AG04450 (cell line): ENCODE measurements around the gene NCOA7. TPM values are rescaled to one million over a fixed set of nuclear protein-coding genes. Genes with fewer than 3 reads are reported as not detected.

Experiments used
- CTCF ChIA-PET: fragments of 300-600, 350-600 bp; formaldehyde crosslinking; extraction: SDS; loops from one replicate; lab custom pipeline; 2022; ENCODE audit warnings: antibody characterized with exemption, inconsistent platforms; lab: Charles Lee
- POLR2A ChIA-PET: fragments of 350-600 bp; formaldehyde crosslinking; extraction: SDS; loops from one replicate; lab custom pipeline; 2021; ENCODE audit warnings: antibody characterized with exemption, inconsistent platforms; lab: Yijun Ruan, JAX
- DNase-seq: peaks from one replicate; pipeline ENCODE4 v3.0.0-alpha.2; 2011; ENCODE audit warnings: low read depth, low spot score
- H3K27ac ChIP-seq: one replicate; pipeline ENCODE4 v1.5.1; 2012; ENCODE audit warnings: low read depth, low read length, control low read depth
- H3K27me3 ChIP-seq: one replicate; pipeline ENCODE4 v1.6.0; 2012; ENCODE audit warnings: low read length; ENCODE audit not compliant: control insufficient read depth, insufficient read depth
- H3K4me3 ChIP-seq: 2 replicates; pipeline ENCODE4 v1.5.1; 2011; ENCODE audit warnings: mild to moderate bottlenecking, low read depth, low read length, control low read depth
- H3K9me3 ChIP-seq: 2 replicates; pipeline ENCODE4 v1.5.1; 2012; ENCODE audit warnings: low read length; ENCODE audit not compliant: control insufficient read depth, insufficient read depth
- polyA plus RNA-seq: library from polyadenylated mRNA; depleted of rRNA; stranded (reverse); fragments of >200 nt; gene quantifications from 2 replicates; pipeline ENCODE4 v1.2.3, GENCODE V29; 2011
- TF ChIP-seq, protein P1 (sequence below): IDR thresholded peaks from 2 replicates; pipeline ENCODE4 v1.5.1; 2011; ENCODE audit warnings: low read depth, low read length, control low read depth, inconsistent platforms

Gene NCOA7
- polyA plus RNA-seq, 1 experiment, result 21.5 TPM

DNA sequence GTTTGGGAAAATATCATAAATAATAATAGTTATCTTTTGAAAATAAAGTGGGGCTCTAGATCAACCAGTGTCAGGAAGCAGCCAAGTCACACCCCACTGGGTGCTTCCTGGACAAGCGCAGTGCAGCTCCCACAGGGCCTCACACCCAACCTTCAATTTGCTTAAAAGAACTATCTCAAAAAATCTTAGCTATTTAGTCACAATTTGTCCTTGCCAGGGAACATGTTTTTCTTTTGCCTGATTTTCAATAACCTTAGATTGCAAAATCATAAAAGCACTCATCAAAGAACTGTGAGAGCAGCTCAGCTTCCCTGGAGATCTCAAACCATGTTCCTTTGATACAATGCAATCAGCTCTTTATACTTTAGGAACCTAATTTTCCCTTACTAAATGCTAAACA is 1.6 kb upstream of the NCOA7 start:
- Histone ChIP-seq H3K4me3 (no peak overlapping the region), H3K27ac (no peak overlapping the region), H3K9me3 (no peaks in the 10 kb centered on the region), H3K27me3 (no peaks in the 10 kb centered on the region)
- ChIA-PET CTCF (interaction anchor here (0.7 to 14.6 kb wide), 7 partner anchors 8 to 192 kb away, joined by 4 to 196 read pairs (median 18); partner anchors contain the start of gene HINT3), POLR2A (interaction anchor here (2.5 kb wide), 1 partner anchor 8 kb away, joined by 15 read pairs; no protein-coding TSS in a partner anchor)
- no peak for DNase-seq
- TF ChIP-seq, protein P1, sequence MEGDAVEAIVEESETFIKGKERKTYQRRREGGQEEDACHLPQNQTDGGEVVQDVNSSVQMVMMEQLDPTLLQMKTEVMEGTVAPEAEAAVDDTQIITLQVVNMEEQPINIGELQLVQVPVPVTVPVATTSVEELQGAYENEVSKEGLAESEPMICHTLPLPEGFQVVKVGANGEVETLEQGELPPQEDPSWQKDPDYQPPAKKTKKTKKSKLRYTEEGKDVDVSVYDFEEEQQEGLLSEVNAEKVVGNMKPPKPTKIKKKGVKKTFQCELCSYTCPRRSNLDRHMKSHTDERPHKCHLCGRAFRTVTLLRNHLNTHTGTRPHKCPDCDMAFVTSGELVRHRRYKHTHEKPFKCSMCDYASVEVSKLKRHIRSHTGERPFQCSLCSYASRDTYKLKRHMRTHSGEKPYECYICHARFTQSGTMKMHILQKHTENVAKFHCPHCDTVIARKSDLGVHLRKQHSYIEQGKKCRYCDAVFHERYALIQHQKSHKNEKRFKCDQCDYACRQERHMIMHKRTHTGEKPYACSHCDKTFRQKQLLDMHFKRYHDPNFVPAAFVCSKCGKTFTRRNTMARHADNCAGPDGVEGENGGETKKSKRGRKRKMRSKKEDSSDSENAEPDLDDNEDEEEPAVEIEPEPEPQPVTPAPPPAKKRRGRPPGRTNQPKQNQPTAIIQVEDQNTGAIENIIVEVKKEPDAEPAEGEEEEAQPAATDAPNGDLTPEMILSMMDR, result no peak

DNA sequence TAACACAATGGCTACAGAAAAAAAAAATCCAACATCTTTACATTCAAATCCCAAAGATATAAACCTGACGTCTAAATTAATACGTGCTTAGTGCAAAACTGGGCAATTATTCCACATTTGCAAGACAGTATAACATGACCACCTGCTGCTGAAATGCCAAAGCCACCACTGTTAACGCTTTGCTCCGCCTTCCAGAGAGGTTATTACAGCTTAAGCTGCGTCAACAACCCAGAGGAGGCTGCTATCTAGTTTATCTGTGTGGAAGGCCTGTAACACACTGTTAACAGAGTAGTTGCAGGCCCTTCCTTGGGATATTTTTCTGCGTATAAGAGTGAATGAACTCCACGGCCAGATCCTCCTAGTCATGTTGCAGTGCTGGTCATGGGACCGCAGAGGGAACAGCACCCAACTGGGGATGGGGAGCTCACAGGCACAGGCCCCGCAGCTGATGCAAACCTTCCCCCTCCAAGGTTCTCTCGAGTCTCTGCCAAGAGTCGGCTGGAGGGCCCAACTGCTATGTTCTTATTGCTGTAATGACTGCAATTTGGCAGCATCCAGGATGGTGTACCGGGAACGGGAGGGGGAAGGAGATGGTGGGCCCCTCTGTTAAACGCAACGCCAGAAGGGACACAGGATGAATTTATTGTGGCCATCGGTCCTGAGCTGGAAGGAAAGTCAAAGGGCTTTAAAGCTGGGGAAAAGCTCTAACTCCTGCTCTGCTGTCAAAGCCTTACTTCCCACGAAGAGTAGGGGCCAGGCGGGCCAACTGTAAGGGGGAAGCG is 993 bp upstream of the NCOA7 start:
- ChIA-PET POLR2A (interaction anchor here (0.9 to 2.5 kb wide), 6 partner anchors 9 to 157 kb away, joined by 3 to 15 read pairs (median 4); no protein-coding TSS in a partner anchor), CTCF (interaction anchor here (0.7 to 14.6 kb wide), 12 partner anchors 8 to 244 kb away, joined by 3 to 196 read pairs (median 7); partner anchors contain the start of genes HINT3 and TRMT11)

GRCh38 chr6:125791151-125791819 is 525 bp downstream of the NCOA7 start:
- Histone ChIP-seq H3K4me3 (peak overlapping the region; percentile 76), H3K9me3 (no peaks in the 10 kb centered on the region), H3K27ac (no peak overlapping the region), H3K27me3 (no peaks in the 10 kb centered on the region)
- no peak for DNase-seq
- CTCF ChIA-PET, result interaction anchor here (0.6 to 14.6 kb wide), 26 partner anchors 10 to 477 kb away, joined by 3 to 196 read pairs (median 4); partner anchors contain the start of gene HINT3
- POLR2A ChIA-PET, result interaction anchor here (0.8 to 2.5 kb wide), 7 partner anchors 10 to 185 kb away, joined by 3 to 15 read pairs (median 4); no protein-coding TSS in a partner anchor
- TF ChIP-seq, protein P1, result peak; percentile 71

More for the DNA sequence above, 993 bp upstream of the NCOA7 start:
- H3K4me3 ChIP-seq, result peak overlapping the region; percentile 76
- H3K27me3 ChIP-seq, result no peaks in the 10 kb centered on the region
- TF ChIP-seq, protein P1, result no peak
- H3K27ac ChIP-seq, result peak overlapping the region; percentile 85
- no peak for DNase-seq
- no peaks in the 10 kb centered on the region for H3K9me3 ChIP-seq

DNA sequence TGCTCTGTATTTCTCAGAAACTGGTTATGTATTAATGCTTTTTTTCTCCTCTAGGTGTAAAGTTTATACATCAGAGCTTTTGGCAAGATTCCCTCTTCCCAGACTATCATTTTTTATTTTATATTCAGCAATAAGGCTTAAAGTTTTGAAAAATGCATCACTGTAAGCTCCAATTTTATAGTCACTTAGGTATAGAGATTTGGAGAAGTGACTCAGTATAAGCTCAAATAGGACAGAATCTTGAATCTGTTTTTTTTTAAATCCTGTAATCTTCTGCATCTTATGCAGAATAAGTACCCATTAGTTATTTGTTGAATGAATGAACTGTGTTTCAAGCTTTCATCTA is 1.0 kb downstream of the NCOA7 start:
- Histone ChIP-seq H3K27ac (no peak overlapping the region), H3K27me3 (no peaks in the 10 kb centered on the region), H3K4me3 (peak overlapping the region; percentile 76), H3K9me3 (no peaks in the 10 kb centered on the region)
- DNase-seq, result no peak
- POLR2A ChIA-PET, result interaction anchor here (1.9 kb wide), 1 partner anchor 18 kb away, joined by 4 read pairs; no protein-coding TSS in a partner anchor
- TF ChIP-seq, protein P1, result no peak
- CTCF ChIA-PET, result interaction anchor here (0.5 to 14.6 kb wide), 24 partner anchors 11 to 478 kb away, joined by 3 to 196 read pairs (median 4); partner anchors contain the start of gene HINT3
